ENCODE measurements around the gene DRAP1.
A peak's percentile ranks its signal among the peaks of the same experiment; 100 is the strongest.

The DRAP1 gene

DNA sequence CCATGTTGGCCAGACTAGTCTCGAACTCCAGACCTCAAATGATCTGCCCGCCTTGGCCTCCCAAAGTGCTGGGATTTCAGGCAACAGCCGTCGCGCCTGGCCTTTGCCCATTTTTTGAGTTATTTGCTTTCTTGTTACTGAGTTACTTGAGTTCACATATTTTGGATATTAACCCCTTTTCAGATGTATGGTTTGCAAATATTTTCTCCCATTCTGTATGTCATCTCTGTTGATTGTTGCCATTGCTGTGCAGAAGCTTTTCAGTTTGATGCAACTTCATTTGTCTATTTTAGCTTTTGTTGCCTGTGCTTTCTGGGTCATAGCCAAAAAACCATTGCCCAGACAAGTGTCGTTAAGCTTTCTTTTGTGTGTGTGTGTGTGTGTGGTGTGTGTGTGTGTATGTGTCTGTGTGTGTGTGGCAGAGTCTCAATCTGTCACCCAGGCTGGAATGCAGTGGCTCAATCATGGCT, 32.9 kb downstream of the DRAP1 start:
- DNase-seq (ENCODE audit: low read depth, low spot score), result no peak
- H3K4me3 ChIP-seq (ENCODE audit: low read length), result no peak overlapping the region

DNA sequence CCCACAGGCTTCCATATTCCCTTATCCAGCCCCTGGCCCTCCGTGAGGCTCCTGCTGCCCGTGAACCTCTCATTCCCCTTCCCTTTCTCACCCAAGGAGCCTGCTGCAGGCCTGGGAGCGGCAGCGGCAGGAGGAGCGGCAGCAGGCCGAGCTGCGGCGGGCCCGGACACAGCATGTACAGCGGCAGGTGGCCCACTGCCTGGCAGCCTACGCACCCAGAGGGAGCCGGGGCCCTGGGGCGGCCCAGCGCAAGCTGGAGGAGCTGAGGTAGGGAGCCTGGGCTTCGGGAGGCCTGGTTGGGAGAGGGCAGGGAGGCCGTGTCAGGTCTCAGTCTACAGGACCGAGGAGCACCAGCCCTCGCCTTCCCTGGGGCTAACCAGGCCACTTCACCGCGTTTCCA, 34.2 kb downstream of the DRAP1 start:
- no peak overlapping the region for H3K4me3 ChIP-seq (ENCODE audit: low read length)
- no peak for DNase-seq (ENCODE audit: low read depth, low spot score)

DNA sequence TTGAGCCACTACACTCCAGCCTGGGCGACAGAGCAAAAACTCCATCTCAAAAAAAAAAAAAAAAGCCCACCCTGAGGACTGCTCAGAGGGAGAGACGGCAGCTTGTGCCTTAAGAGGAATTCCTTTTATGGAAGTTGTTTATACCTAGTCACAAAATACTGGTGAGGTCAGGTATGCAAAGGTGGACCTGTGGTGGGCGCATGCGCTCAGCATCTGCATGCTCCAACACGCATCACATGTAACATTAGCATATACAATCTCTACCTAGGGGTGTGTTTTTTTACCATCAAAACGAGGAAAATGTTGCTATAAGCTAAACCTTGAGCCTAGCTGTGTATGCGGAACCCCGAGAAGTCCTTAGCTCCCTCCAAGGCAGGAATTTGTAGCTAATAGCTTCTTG, 35.5 kb downstream of the DRAP1 start:
- no peak for DNase-seq (ENCODE audit: low read depth, low spot score)

DNA sequence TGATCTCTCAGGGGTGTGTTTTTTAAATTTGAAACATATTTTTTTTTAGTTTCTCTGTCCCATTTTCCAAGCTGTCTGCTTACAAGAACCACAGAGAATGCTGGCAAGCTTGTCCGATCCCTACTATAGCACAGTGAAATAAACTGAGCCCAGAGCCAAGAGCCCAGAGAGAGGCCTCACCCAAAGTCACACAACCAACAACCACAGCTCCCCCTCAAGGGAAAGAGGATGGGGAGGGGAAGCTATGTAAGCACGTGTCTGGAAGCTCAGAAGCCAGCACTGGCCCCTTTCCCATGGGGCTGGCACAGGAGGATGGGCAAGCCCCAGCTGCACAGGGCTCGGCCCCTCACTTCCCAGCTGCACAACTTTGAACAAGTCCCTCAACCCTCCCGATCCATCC, 39.1 kb downstream of the DRAP1 start:
- H3K4me3 ChIP-seq (ENCODE audit: low read length), result no peak overlapping the region
- no peak for DNase-seq (ENCODE audit: low read depth, low spot score)

More for the DNA sequence above, 35.5 kb downstream of the DRAP1 start:
- H3K4me3 ChIP-seq (ENCODE audit: low read length), result no peak overlapping the region

DNA sequence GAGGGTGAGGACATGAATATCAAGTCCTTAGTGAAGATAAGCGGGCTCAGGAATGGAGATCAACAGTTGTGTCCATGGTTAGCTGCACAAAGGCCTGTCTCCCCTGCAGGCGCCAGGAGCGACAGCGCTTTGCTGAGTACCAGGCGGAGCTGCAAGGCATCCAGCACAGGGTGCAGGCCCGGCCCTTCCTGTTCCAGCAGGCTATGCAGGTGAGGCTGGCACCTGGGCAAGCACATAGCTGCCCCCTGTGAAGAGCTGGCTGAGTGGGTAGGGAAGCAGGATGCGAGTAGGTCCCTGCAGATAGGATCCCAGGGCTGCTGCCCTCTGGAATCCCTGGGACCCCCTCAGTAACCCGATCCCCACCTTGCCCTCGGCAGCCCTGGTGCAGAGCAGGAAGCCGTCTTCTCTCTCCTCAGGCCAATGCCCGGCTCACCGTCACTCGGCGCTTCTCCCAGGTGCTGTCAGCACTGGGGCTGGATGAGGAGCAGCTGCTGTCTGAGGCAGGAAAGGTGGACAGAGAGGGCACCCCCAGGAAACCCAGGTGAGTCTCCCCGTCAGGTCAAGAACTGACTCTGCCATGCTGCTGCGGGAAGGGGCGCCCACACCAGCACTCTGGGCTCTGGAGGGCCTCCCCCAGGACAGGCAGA, 39.7 kb downstream of the DRAP1 start:
- DNase-seq (ENCODE audit: low read depth, low spot score), result no peak
- no peak overlapping the region for H3K4me3 ChIP-seq (ENCODE audit: low read length)

DNA sequence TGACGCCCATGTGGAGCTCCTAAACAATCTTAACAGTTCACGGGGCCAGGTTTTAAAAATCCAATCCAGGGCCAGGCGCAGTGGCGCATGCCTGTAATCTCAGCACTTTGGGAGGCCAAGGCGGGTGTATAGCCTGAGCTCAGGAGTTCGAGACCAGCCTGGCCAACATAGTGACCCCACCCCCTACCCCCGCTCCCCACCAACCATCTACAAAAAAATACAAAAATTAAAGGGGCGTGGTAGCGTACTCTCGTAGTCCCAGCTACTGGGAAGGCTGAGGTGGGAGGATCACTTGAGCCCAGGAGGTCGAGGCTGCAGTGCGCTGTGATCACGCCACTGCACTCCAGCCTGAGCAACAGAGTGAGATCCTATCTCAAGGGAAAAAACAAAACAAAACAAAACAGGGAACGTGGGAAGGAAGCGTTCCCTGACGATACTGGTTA, 41.6 kb downstream of the DRAP1 start:
- DNase-seq (ENCODE audit: low read depth, low spot score), result no peak
- peak overlapping the region; percentile 96 for H3K4me3 ChIP-seq (ENCODE audit: low read length)

DNA sequence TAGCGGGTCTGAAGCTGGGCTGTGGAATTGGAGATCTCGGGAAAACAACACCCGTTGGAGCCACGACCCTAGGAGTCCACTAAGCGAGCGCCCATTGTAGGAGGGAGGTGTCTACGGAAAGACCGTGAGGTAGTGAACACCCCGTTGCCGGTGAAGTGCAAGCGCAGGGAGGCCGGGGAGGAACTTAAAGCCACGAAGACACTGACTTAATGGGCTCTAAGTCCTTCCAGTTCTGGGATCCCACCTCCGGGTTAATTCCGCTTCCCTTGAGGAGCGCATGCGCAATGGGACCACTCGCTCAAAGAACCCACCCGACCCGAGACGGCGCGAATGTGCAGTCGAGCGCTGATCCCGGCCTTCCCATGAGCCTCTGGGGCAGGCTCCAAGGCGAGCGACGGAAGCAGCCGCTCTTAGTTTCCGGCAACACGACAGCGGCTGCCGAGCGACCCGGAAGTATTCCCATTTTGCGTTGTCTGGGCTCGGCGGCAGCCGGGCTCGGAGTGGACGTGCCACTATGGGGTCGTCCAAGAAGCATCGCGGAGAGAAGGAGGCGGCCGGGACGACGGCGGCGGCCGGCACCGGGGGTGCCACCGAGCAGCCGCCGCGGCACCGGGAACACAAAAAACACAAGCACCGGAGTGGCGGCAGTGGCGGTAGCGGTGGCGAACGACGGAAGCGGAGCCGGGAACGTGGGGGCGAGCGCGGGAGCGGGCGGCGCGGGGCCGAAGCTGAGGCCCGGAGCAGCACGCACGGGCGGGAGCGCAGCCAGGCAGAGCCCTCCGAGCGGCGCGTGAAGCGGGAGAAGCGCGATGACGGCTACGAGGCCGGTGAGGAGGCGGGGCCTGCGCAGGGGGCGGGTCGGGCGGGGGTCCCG, 42.3 kb downstream of the DRAP1 start, which contains the start of gene SART1:
SART1 (plus strand) TSS at position 468 of the 874 bp plus-strand sequence; CDS start at position 515, 47 bp downstream.
- H3K4me3 ChIP-seq (ENCODE audit: low read length), result peak within 1 kb of the TSS; percentile 96
- DNase-seq (ENCODE audit: low read depth, low spot score), result peak; percentile 98

DNA sequence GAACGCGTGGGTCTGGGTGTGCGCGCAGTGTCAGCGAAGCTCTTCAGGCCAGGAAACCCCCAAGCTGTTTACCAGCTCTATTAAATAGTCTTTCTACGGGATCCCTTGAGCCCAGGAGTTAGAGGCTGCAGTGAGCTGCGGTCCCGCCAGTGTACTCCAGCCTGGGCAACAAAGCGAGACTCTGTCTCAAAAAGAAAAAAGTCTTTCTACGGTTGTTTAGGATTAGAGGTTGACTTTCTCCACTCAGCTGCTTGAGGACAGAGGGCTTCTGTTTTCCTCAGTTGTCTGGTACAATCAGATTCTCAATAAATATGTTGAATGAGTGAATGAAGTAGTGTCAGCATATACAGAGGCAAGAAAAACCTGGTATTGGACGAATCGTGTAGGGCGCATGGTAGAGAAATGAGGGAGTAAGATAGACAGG, 42.9 kb downstream of the DRAP1 start:
- no peak for DNase-seq (ENCODE audit: low read depth, low spot score)
- peak overlapping the region; percentile 96 for H3K4me3 ChIP-seq (ENCODE audit: low read length)

DNA sequence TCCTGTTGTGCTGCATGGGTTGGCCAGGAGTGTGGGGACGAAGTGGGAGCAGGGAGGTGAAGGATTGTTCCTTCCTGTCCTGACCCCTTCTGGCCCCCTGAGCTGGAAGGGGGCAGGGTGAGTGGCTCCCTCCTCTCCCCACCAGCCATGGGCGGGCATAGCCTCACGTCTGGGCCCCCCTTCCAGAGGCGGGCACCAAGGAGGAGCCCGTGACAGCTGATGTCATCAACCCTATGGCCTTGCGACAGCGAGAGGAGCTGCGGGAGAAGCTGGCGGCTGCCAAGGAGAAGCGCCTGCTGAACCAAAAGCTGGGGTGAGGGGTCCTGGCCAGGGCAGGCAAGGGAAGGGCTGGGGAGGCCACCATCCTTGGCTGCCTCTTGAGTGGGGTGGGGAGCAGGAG, 45.7 kb downstream of the DRAP1 start:
- H3K4me3 ChIP-seq (ENCODE audit: low read length), result no peak overlapping the region
- no peak for DNase-seq (ENCODE audit: low read depth, low spot score)

DNA sequence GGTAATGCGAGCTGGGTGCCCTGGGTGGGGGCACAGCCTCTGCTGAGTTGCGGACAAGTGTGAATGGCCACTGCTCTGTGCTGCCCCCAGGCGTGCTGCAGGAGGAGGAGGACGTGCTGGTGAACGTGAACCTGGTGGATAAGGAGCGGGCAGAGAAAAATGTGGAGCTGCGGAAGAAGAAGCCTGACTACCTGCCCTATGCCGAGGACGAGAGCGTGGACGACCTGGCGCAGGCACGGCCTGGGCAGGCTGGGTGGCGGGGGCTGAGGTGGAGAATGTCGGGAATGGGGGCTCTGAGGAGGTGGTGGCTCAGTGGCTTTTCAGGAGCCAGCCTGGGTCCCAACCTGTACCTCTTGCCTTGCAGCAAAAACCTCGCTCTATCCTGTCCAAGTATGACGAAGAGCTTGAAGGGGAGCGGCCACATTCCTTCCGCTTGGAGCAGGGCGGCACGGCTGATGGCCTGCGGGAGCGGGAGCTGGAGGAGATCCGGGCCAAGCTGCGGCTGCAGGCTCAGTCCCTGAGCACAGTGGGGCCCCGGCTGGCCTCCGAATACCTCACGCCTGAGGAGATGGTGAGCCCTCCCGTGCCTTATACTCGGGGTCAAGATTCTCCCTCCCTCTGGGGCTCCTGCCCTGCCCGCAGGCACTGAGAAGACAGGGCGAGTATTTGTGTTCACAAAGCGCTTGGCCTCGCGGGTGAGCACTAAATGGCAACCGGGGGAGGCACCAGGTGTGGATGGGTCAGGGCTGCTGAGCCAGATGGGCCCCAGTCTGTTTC, 46.9 kb downstream of the DRAP1 start:
- H3K4me3 ChIP-seq (ENCODE audit: low read length), result no peak overlapping the region
- DNase-seq (ENCODE audit: low read depth, low spot score), result no peak

DNA sequence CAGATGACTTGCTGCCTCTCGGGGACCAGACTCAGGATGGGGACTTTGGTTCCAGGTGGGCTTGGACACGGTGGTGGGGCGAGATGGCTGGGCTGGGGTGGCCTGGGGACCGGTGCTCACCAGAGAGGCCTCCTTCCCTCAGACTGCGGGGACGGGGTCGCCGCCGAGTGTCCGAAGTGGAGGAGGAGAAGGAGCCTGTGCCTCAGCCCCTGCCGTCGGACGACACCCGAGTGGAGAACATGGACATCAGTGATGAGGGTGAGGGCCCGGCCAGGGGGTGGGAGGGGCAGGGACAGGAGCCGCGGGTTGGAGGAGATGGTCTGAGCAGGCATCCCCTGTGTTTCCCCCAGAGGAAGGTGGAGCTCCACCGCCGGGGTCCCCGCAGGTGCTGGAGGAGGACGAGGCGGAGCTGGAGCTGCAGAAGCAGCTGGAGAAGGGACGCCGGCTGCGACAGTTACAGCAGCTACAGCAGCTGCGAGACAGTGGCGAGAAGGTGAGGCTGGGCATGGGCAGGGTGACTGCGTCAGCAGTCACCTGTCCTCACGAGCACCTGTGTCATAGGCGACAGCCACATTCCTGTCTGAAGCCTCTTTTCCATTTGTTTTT, 48.2 kb downstream of the DRAP1 start:
- DNase-seq (ENCODE audit: low read depth, low spot score), result no peak
- no peak overlapping the region for H3K4me3 ChIP-seq (ENCODE audit: low read length)

DNA sequence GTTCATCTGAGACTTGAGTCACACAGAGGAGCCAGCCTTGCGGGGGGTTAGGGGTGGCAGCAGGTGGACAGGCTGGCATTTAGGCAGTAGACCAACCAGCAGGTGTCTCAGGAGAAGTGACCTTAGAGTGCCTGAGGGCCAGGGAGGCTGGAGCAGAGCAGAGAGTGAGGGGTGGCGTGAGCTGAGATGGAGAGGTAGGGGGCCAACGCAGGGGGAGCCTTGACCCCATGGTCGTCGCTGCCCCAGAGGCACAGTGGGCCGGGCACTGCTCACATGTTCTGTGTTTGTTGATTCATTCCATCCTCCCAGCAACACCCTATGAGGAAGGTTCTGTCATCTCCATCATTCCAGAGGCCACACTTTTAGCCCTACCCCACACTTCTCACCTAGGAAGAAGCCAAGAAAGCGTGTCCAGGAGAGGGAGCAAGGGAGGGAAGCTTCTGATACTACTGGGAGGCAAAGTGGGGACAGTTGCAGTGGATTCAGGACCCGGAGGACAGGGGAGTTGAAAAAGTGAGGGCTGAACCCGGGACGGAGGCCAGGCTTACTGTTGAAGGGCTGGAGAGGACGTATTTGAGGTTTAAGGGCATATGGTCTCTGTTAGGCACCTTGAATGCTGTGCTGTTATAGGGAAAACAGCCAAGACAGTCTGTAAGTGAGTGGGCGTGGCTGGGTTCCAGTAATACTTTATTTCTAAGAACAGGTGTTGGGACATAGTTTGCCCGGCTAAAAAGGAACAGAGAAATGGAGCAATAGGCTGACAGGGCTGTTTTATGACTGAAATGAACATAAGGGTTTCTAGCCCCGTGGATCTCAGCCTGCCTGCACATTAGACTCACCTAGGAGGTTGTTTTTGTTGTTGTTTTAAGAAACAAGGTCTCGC, 49.6 kb downstream of the DRAP1 start:
- DNase-seq (ENCODE audit: low read depth, low spot score), result no peak
- no peak overlapping the region for H3K4me3 ChIP-seq (ENCODE audit: low read length)

All from Jurkat, Clone E6-1 (cell line).